HG02870 (cell line): Measurements from ENCODE around the gene FOXR1.

ENCODE experiments used
- ATAC-seq: cut with Tn5 transposase; IDR thresholded peaks from one replicate; pipeline ENCODE4 v1.9.1; 2021; ENCODE audit warnings: mild to moderate bottlenecking, moderate library complexity; ENCODE audit not compliant: unreplicated experiment

FOXR1 gene

DNA sequence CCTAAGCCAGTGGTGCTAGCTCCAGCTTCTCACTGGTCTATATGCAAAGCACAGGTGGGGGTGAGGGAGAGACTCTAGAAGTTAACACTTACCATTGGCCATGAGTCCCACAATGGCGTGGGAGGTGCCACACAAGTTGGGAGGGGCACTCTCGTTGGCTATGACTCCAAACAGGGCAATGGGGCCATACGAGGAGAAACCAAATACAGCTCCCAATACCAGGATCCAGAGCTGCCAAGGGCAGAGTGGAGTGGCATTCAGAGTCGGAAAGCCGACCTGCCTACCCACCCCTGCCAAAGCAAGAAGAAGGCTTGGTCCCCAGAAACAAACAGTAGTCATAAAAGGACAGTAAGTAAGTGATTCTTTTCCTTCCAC, 53.5 kb downstream of the FOXR1 start:
- no peak for ATAC-seq

GRCh38 chr11:119025541-119025940, 54.0 kb downstream of the FOXR1 start:
- no peak for ATAC-seq

DNA sequence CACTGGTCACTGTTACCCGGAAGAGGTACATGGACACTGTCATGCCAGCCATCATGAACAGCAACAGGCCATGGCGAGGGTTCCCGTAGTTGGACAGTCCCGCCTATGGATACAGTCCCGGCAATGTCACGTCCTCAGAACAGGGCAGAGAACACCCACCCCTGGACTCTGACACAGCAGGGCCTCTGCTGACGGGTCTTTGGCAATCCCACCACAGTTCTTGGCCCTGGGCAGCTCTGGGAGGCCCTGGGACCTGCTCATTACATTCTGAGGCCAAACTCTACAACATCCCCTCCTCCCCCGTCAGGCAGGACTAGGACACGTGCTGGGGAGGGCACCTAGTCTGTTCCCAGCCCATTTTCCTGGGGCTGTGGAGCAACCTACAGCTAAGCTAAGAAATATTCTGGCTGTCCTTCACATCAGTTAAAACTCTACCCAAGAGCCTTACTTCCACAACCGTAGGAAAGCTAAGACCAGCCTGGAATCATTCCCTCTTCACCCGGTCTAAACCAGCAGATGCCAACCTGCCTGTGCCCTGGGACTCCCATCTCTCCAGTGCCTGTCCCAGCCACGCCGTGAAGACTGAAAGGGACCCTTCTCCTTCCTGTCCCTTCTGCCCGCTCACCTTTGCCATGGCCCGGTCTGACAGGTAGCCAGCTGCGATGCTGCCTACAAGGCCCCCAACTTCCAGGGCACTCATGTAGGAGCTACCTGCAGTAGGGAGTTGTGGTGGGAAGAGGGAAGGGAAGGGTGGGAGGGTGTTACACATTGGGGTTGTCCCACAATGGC, 54.6 kb downstream of the FOXR1 start:
- no peak for ATAC-seq

GRCh38 chr11:119026970-119027369, 55.4 kb downstream of the FOXR1 start:
- ATAC-seq, result no peak

- no peak for ATAC-seq
These were observed 56.2 kb downstream of the FOXR1 start for GRCh38 chr11:119027561-119028345.

- no peak for ATAC-seq
These were observed 56.9 kb downstream of the FOXR1 start for GRCh38 chr11:119028346-119029068.

GRCh38 chr11:119029069-119029339, 57.4 kb downstream of the FOXR1 start:
- ATAC-seq, result no peak

GRCh38 chr11:119029340-119030028, 57.9 kb downstream of the FOXR1 start:
- peak; percentile 13 for ATAC-seq

DNA sequence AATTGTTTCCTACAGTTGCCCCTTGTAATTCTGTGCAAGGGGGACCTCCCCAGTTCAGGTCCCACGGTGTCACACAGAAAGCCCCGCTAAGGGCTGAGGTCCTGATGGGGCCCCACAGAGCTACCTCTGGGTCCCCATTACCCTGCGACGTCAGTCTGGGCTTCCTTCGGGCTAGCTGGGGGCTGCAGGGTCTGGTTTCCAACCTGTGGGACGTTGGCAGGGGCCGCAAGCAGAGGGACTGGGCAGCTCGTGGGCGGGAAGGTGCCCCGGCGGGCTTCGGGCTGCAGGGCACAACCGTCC, 58.4 kb downstream of the FOXR1 start:
- peak; percentile 16 for ATAC-seq

- peak; percentile 88 for ATAC-seq
These were observed 58.9 kb downstream of the FOXR1 start, which contains the start of gene SLC37A4 for GRCh38 chr11:119030329-119031047. TSS of gene SLC37A4 (minus strand) at chr11:119030877.
